SJSA1 (cell line): ENCODE data around the gene IZUMO1R. TPM values are rescaled to one million over a fixed set of nuclear protein-coding genes. Genes with fewer than 3 reads are reported as not detected.
"Not testable (repeated sequence)": the region's sequence is repeated elsewhere in the genome, so short reads cannot be mapped to it uniquely, and the experiment has no call there.

Experiments
- DNase-seq, 2 experiments: peaks; one replicate each; pipeline ENCODE4 v3.0.0-alpha.2; 2015 to 2020; ENCODE audit warnings: low spot score in 2 of 2, low read depth in 1 of 2
- H3K27ac ChIP-seq: fragments of 250-450 bp; sonication (Bioruptor Pico); 2 replicates; pipeline ENCODE4 v1.5.1; 2020; ENCODE audit warnings: mild to moderate bottlenecking, moderate library complexity
- H3K27me3 ChIP-seq: fragments of 250-450 bp; sonication (Bioruptor Pico); replicated peaks from 2 replicates; pipeline ENCODE4 v1.5.1; 2020; ENCODE audit warnings: mild to moderate bottlenecking, moderate library complexity
- H3K36me3 ChIP-seq: fragments of 250-450 bp; sonication (Bioruptor Pico); 2 replicates; pipeline ENCODE4 v1.5.1; 2020; ENCODE audit warnings: mild to moderate bottlenecking
- H3K4me1 ChIP-seq: fragments of 250-450 bp; sonication (Bioruptor Pico); replicated peaks from 2 replicates; pipeline ENCODE4 v1.6.1; 2021; ENCODE audit warnings: mild to moderate bottlenecking
- H3K4me3 ChIP-seq: fragments of 250-450 bp; sonication (Bioruptor Pico); 2 replicates; pipeline ENCODE4 v1.5.1; 2020; ENCODE audit warnings: mild to moderate bottlenecking
- H3K9me3 ChIP-seq: fragments of 250-450 bp; sonication (Bioruptor Pico); replicated peaks from 2 replicates; pipeline ENCODE4 v1.5.1; 2020; ENCODE audit warnings: mild to moderate bottlenecking
- total RNA-seq: library from RNA; depleted of rRNA; stranded (reverse); fragments of >200 nt; shearing (Covaris generic); gene quantifications from 2 replicates; pipeline ENCODE4 v1.2.3, GENCODE V29; 2014; rRNA removed

IZUMO1R gene
- total RNA-seq, 1 experiment from 2014 or later: not detected

DNA sequence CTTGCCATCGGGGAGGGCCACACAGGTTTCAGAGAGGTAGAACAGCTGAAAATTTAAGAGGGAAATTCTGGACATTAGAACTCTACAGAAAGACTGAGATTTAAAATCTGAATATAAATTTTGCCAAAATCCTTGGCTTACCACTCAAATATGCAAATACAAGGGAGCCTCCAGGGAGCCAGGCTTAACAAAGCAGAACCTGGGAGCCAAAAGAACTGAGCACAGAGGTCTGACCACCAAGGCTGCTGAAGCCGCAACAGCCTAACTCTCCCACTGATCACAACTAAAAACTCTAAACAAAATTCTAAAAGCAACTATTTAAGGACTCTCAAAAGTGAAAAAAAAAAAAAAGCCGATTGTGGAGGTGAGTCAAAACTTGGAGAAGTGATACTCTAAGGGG is 34.3 kb downstream of the IZUMO1R start:
- no peak for DNase-seq
- Histone ChIP-seq H3K4me3 (no peak overlapping the region), H3K4me1 (no peaks in the 10 kb centered on the region), H3K36me3 (no peaks in the 10 kb centered on the region), H3K27ac (no peak overlapping the region), H3K9me3 (no peaks in the 10 kb centered on the region), H3K27me3 (no peaks in the 10 kb centered on the region)

DNA sequence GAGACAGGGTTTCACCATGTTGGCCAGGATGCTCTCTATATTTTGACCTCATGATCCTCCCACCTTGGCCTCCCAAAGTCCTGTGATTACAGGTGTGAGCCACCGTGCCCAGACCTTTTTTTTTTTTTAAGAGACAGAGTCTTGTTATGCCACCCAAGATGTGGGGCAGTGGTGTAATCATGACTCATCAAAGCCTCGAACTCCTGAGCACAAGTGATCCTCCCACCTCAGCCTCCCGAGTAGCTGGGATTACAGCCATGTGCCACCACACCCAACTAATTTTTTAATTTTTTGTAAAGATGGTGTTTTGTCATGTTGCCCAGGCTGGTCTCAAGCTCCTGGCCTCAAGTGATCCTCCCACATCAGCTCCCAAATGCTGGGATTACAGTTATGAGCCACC is 37.9 kb downstream of the IZUMO1R start:
- no peak for DNase-seq
- no peaks in the 10 kb centered on the region for H3K36me3 ChIP-seq
- H3K27me3 ChIP-seq: no peaks in the 10 kb centered on the region
- H3K4me1 ChIP-seq: no peaks in the 10 kb centered on the region
- H3K4me3 ChIP-seq: no peak overlapping the region
- no peak overlapping the region for H3K27ac ChIP-seq
- no peaks in the 10 kb centered on the region for H3K9me3 ChIP-seq

DNA sequence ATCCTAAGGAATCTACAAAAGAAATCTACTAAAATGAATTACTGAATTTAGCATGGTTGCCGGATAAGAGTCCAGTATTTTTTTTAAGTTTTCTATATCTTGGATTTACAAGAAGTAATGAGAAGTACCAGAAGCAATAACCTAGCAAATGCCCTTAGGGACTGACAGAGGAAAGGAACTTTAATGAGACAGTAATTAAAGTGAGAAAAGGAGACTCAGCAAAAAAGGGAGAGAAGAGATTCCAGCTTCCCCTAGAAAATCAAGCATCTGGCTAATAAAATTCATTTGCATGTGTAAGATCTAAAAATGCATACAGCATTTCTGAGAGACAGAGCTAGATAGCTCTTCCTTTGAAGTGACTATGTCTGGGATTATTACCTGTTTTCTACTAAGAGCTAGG is 39.1 kb downstream of the IZUMO1R start:
- Histone ChIP-seq H3K4me3 (no peak overlapping the region), H3K27ac (no peak overlapping the region), H3K27me3 (no peaks in the 10 kb centered on the region), H3K4me1 (no peaks in the 10 kb centered on the region), H3K36me3 (no peaks in the 10 kb centered on the region), H3K9me3 (no peaks in the 10 kb centered on the region)
- no peak for DNase-seq

DNA sequence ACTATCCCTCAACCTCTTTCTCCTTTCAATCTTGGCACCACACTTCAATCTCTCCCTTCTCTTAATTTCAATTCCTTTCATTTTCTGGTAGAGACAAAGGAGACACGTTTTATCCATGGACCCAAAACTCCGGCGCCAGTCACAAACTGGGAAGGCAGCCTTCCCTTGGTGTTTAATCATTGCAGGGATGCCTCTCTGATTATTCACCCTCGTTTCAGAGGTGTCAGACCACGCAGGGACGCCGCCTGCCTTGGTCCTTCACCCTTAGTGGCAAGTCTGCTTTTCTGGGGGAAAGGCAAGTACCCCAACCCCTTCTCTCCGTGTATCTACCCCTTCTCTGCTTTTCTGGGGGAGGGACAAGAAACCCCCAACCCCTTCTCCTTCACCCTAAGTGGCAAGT is 41.9 kb downstream of the IZUMO1R start:
- not testable (repeated sequence) for H3K4me3 ChIP-seq, H3K36me3 ChIP-seq, H3K4me1 ChIP-seq, H3K27me3 ChIP-seq, H3K9me3 ChIP-seq, H3K27ac ChIP-seq, DNase-seq

DNA sequence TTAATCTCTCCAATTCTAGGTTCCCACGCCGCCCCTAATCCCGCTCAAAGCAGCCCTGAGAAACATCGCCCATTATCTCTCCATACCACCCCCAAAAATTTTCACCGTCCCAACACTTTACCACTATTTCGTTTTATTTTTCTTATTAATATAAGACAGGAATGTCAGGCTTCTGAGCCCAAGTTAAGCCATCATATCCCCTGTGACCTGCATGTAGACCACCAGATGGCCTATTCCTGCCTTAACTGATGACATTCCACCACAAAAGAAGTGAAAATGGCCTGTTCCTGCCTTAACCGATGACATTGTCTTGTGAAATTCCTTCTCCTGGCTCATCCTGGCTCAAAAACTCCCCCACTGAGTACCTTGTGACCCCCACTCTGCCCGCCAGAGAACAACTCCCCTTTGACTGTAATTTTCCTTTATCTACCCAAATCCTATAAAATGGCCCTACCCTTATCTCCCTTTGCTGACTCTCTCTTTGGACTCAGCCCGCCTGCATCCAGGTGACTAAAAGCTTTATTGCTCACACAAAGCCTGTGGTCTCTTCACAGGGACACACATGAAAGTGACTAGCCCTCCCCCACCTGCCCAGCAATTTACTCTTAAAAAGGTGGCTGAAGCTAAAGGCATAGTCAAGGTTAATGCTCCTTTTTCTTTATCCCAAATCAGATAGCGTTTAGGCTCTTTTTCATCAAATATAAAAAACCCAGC is 46.6 kb downstream of the IZUMO1R start:
- not testable (repeated sequence) for H3K27ac ChIP-seq, H3K36me3 ChIP-seq, H3K4me1 ChIP-seq, DNase-seq, H3K4me3 ChIP-seq, H3K27me3 ChIP-seq, H3K9me3 ChIP-seq

Other genes starting within 250 kb of the IZUMO1R start
- gene PANX1, start 175.7 kb upstream of the IZUMO1R start, total RNA-seq: 35.3 and 36.9 TPM in 2 replicates
- gene GPR83, start 96.8 kb downstream of the IZUMO1R start, total RNA-seq: not detected in 2 replicates
- 9.6 and 13.4 TPM in 2 replicates for gene MRE11, start 189.3 kb downstream of the IZUMO1R start, total RNA-seq
- 7.6 and 12.5 TPM in 2 replicates for gene ANKRD49, start 189.4 kb downstream of the IZUMO1R start, total RNA-seq
- not detected in 2 replicates for gene C11orf97, start 207.9 kb downstream of the IZUMO1R start, total RNA-seq
- 3.0 and 3.2 TPM in 2 replicates for gene FUT4, start 239.3 kb downstream of the IZUMO1R start, total RNA-seq